ENCODE results near the gene ALKBH8.

- TF ChIP-seq, protein P1, sequence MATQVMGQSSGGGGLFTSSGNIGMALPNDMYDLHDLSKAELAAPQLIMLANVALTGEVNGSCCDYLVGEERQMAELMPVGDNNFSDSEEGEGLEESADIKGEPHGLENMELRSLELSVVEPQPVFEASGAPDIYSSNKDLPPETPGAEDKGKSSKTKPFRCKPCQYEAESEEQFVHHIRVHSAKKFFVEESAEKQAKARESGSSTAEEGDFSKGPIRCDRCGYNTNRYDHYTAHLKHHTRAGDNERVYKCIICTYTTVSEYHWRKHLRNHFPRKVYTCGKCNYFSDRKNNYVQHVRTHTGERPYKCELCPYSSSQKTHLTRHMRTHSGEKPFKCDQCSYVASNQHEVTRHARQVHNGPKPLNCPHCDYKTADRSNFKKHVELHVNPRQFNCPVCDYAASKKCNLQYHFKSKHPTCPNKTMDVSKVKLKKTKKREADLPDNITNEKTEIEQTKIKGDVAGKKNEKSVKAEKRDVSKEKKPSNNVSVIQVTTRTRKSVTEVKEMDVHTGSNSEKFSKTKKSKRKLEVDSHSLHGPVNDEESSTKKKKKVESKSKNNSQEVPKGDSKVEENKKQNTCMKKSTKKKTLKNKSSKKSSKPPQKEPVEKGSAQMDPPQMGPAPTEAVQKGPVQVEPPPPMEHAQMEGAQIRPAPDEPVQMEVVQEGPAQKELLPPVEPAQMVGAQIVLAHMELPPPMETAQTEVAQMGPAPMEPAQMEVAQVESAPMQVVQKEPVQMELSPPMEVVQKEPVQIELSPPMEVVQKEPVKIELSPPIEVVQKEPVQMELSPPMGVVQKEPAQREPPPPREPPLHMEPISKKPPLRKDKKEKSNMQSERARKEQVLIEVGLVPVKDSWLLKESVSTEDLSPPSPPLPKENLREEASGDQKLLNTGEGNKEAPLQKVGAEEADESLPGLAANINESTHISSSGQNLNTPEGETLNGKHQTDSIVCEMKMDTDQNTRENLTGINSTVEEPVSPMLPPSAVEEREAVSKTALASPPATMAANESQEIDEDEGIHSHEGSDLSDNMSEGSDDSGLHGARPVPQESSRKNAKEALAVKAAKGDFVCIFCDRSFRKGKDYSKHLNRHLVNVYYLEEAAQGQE (tag by site-specific recombination; IDR thresholded peaks at IDR 0.05): no peak
- TF ChIP-seq WT1 (tag by site-specific recombination; IDR thresholded peaks at IDR 0.05): no peak
- no peak for TF ChIP-seq ZIC2 (tag by site-specific recombination; IDR thresholded peaks at IDR 0.05)
- TF ChIP-seq ZBTB11 (tag by site-specific recombination; conservative IDR thresholded peaks at IDR 0.05; ENCODE audit: low read depth): no peak
- no peak for TF ChIP-seq ZNF274 (IDR thresholded peaks at IDR 0.05; ENCODE audit: low read length)
- TF ChIP-seq ZNF274 (tag by site-specific recombination; IDR thresholded peaks at IDR 0.05; ENCODE audit: borderline replicate concordance): no peak
- no peak for TF ChIP-seq BCL11A (tag by site-specific recombination; IDR thresholded peaks at IDR 0.05; ENCODE audit: low read depth)
- TF ChIP-seq, protein P2, sequence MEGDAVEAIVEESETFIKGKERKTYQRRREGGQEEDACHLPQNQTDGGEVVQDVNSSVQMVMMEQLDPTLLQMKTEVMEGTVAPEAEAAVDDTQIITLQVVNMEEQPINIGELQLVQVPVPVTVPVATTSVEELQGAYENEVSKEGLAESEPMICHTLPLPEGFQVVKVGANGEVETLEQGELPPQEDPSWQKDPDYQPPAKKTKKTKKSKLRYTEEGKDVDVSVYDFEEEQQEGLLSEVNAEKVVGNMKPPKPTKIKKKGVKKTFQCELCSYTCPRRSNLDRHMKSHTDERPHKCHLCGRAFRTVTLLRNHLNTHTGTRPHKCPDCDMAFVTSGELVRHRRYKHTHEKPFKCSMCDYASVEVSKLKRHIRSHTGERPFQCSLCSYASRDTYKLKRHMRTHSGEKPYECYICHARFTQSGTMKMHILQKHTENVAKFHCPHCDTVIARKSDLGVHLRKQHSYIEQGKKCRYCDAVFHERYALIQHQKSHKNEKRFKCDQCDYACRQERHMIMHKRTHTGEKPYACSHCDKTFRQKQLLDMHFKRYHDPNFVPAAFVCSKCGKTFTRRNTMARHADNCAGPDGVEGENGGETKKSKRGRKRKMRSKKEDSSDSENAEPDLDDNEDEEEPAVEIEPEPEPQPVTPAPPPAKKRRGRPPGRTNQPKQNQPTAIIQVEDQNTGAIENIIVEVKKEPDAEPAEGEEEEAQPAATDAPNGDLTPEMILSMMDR (tag by site-specific recombination; IDR thresholded peaks at IDR 0.05): no peak
- TF ChIP-seq ZNF138 (tag by site-specific recombination; IDR thresholded peaks at IDR 0.05; ENCODE audit: borderline replicate concordance): no peak
- TF ChIP-seq, protein P3, sequence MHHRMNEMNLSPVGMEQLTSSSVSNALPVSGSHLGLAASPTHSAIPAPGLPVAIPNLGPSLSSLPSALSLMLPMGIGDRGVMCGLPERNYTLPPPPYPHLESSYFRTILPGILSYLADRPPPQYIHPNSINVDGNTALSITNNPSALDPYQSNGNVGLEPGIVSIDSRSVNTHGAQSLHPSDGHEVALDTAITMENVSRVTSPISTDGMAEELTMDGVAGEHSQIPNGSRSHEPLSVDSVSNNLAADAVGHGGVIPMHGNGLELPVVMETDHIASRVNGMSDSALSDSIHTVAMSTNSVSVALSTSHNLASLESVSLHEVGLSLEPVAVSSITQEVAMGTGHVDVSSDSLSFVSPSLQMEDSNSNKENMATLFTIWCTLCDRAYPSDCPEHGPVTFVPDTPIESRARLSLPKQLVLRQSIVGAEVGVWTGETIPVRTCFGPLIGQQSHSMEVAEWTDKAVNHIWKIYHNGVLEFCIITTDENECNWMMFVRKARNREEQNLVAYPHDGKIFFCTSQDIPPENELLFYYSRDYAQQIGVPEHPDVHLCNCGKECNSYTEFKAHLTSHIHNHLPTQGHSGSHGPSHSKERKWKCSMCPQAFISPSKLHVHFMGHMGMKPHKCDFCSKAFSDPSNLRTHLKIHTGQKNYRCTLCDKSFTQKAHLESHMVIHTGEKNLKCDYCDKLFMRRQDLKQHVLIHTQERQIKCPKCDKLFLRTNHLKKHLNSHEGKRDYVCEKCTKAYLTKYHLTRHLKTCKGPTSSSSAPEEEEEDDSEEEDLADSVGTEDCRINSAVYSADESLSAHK (tag by site-specific recombination; IDR thresholded peaks at IDR 0.05): no peak
- no peak for TF ChIP-seq MYNN (tag by site-specific recombination; IDR thresholded peaks at IDR 0.05; ENCODE audit: borderline replicate concordance)
- TF ChIP-seq SP2 (tag by site-specific recombination; IDR thresholded peaks at IDR 0.05): no peak
- no peak for TF ChIP-seq ZNF544 (tag by site-specific recombination; IDR thresholded peaks at IDR 0.05)
- TF ChIP-seq ZBTB8A (tag by site-specific recombination; IDR thresholded peaks at IDR 0.05): no peak
These were observed 26.7 kb downstream of the ALKBH8 start for GRCh38 chr11:107538821-107539220.

Measured in HEK293 (cell line).